ENCODE measurements around the gene FOXRED2.
A peak's percentile ranks its signal among the peaks of the same experiment; 100 is the strongest.
"Not testable (repeated sequence)": the region's sequence is repeated elsewhere in the genome, so short reads cannot be mapped to it uniquely, and the experiment has no call there.

Gene FOXRED2

DNA sequence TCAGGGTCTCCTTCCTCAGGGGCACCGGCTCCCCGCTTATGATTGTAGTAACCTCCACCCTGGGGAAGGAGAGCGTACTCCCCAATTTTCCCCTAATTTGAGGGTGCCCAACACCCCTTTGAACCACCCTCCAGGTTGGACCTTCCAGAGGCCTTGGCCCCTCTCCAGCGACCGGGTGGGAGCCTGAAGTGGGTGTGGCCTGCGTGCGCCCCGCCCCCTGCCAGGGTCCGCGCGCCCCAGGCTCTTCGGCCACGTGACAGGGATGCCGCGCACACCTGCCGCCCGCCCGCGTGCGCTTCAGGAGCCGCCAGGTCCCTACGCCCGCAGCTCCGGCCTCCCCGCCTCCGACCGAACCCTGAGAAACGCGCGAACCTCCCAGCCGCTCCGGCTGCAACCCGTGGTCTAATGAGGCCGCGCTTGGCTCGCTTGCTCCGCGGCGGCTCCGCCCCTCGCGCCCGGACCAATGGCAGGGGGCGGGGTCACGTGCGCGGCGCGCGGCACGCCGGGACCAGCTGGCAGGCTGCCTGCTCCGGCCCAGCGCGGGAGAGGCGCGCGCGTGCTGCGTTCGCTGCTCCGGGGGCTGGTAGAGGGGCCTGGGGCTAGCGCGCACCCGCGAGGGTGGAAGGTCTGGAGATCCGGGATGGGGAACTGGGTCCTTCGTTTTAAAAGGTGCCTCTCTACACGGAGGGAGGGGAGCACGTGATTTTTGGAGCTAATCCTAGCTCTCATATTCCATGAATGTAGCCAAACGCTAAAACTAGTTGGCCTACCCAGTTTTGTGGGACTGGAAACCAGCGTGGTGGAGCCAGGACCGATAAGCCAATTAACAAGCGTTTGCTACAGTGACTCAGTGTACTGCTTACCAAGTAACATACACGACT lies at the start of gene FOXRED2:
FOXRED2 (minus strand) TSS at position 404 of the 881 bp plus-strand sequence. CDS start 618 bp downstream, outside the sequence.
- peak; percentile 87 for DNase-seq

DNA sequence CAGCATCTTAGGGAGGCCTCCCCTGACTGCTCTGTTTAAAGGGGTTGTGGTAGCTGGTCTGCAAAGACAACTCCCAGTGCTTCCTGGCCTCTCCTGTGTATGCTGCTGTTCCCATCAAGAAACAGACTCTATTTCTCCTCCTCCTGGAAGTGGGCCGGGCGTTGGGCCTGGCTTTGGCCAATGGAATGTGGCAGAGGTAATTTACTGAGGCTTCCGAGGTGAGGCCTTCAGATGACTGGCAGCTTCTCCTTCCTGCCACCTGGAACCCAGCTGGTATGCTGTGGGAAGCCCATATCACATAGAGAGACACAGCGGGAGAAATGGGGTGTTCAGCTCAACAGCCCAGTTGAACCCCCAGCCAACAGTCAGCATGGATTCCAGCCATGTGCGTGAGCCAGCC lies 47.3 kb upstream of the FOXRED2 start:
- DNase-seq, result no peak

DNA sequence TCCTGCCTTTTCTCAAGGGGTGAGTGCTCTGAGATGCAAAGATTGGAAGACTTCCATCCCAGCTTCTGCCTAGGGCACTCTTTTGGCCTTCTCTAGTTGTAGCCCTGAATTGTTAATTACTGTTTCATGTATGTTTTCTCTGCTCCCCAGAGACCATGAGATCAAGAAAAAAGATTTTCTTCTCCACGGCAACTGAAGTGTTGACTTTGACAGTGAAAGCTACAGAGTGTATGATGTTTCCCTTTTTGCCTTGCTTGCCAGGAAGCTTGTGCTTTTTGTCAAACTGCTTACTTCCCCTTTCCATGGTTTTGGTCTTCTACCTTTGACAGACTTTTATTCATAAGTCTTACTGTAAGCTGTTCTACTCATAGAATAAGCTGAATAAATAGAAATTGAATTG lies 45.4 kb upstream of the FOXRED2 start:
- DNase-seq, result no peak

DNA sequence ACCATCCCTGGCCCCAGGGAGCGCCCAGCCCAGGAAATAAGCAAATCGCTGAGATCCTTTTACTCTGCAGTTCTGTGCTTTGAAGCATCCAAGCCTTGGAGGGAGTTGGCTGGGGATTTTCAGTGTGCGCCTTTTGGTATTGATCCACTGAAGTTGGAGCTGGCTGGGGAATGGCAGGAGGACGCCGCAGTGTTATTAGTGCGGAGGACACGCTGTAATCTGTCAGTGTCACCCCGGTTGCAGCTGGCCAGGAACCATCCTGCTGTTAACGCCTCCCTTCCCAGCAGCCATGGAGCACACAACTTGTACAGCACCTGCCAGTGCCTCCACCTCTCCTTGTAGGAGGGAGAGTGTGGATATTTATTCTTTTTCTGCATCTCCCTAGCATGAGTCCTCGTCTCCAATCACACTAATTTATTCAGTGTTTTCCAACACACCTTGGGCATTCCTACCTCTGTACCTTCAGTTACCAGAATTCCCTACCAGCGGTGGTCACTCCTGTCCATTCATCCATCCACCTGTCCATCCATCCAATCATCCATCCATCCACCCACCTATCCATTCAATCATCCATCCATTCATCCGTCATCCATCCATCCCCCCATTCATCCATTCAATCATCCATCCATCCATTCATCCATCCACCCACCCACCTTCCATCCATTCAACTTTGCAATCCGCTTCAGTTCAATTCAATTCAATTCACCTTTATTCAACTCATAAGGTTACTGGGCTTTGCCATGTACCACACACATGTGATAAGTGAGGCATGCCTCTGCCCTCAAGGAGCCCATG lies 44.1 kb upstream of the FOXRED2 start:
- no peak for DNase-seq

DNA sequence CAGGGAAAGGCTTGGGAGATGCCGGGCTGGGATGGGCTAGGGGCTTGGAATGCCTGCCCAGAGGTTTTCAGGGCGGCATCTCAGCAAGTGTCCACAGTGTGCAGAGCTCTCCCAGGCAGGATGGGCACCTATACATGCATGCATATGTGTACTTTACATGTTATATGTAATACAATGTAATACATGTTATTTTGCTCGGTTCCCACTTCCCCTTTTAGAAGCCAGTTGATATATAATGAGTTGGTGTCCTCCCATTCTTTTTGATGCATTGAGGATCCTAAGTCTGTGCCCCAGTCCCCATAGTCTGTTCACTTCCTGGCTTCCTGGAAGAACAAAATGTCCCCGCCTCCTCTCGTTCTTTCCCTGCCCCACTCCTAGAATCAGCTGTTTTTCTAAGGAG lies 42.2 kb upstream of the FOXRED2 start:
- no peak for DNase-seq

DNA sequence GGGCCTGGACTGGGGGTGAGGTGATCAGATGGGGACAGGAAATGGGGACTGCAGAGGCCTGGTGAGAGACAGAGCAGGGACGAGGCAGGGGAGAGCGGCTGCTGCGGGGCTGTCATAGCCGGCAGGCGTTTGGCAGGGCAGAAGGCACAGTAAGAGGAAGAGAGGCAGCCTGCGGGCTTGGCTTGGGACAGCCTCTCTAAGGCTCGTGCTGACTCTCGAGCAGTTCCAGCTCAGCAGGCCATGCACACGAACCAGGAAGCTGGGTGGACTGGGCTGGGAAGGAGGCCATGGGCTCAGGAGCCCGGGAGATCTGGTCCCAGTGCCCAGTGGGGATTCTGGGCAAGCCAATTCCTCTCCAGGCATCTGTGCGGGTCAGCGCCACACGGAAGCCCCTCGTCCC lies 41.8 kb upstream of the FOXRED2 start:
- no peak for DNase-seq

DNA sequence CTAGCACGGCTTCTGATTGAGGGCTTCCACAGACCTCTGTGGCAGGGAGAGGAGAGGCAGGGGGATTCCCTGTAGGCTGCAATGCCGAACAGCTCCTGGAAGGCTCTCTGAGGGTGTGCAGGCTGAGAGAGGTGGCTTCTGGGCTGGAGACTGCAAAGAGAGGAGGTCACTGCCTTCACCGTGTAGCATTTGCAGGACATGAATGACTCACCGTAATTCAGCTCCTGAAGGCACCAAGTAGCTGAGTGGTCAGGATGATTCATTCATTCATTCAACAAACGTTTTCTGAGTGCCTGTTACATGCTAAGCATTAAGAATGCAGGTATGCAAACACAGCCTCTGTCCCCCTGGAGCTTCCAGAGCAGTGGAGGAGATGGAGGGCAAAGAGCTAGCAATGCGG lies 40.1 kb upstream of the FOXRED2 start:
- DNase-seq, result peak; percentile 9

DNA sequence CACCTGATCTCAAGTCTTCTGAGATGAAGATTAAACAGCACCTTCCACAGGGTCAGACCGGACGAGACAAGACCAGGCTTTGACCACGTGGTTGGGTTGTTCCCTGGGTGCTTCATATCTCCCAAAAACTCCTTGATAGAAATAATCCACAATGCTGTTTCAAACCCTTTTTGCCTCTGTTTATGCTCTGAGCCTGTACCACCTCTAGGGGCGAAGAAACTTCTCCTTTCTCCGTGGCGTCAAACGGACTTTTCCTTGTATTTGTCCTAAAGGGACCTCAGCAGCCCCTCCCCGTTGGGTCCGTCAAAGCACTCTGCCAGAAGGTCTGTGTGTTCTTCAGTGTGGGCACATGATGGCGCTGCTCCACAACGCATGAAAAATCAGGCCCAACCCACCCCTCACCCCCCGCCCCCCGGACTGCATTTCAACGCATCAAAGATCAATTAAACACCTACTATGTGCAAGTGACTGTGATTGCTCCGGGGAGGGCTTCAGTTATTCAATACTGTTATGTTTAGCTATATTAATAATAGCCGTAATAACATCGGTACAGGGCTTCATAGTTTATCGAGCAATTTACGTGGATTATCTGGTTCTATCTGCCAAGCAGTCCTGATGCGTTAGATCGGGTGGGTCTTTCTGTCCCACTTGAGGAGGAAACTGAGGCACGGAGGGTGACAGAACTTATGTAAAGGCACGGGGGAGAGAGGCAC lies 39.4 kb upstream of the FOXRED2 start:
- peak; percentile 50 for DNase-seq

DNA sequence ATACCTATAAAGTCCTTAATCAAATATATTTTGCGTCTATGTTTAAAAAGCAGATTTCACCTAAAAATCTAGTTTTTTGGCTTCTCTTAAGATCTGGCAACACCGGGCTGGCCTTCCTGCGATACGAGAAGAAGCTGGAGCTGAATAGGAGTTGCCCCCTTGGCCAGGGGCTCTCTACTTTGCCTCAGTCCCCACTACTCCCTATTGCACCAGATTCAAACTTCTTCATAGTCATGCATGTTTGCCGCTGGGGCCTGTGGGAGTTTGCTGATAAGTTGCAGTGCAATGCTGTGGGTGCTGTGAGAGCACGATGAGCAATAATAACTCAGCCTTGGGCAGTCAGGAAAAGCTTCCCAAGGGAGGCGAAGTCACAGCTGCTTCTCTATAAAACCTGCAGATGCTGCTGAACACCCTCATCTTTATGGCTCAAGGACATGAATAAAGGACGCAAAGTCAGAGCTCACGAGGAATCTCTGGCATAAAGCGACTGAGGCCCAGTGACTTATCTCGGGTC lies 37.3 kb upstream of the FOXRED2 start:
- no peak for DNase-seq

DNA sequence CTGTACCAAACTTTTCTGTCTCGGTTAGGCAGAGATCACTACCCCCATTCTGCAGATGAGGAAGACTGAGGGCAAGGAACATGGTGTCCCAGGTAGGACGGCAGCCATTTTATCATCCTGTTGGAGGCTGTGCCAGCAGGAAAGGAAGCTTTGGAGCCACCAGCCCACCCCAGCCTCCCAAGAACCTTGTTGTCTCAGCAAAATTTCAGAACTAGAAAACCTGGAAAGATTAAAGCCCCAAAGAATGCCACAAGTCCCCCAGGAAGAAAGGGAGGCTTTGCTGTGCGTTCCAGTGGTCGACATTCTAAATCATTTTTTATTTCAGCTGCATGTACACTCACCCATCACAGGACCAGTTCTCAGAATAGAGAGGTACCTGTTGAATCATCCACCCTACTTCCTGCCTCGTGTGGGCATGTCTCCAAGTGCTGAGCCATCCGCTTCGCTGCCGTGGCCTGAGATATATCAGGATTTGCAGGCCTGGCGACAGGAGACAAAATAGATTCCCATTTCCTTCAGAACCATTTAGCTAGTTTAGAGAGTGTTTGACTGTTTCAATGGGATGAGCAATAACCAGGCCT lies 35.1 kb upstream of the FOXRED2 start:
- DNase-seq, result peak; percentile 73

DNA sequence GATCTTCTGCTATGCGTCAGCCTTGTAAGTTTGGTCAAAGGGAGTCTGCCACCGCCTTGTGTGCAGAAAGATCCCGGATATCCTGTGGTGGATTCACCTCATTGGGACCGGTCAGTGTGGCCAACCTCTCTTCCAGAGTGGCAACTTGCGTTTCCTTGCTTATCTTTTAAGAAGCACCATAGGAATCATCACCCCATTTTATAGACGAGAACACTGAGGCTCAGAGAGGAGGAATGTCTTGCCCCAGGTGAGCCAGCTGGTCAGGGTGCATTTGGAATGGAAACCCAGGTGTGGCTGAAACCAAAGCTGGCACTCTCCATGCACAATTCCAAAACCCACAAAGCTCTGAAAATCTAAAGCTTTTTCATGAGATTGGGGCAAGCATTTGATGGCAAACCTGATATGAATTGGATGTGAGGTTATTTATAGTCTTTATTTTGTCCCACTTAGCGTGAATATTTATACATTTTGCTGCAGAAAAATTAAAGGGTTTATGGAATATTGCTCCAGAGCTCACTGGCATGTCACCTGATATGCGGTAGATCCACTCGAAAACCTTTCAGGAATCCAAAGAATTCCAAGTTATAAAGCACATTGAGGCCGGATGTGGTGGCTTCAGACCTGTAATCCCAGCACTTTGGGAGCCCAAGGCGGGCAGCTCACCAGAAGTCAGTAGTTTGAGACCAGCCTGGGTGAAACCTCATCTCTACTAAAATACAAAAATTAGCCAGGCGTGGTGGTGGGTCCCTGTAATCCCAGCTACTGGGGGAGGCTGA lies 34.2 kb upstream of the FOXRED2 start:
- no peak for DNase-seq

DNA sequence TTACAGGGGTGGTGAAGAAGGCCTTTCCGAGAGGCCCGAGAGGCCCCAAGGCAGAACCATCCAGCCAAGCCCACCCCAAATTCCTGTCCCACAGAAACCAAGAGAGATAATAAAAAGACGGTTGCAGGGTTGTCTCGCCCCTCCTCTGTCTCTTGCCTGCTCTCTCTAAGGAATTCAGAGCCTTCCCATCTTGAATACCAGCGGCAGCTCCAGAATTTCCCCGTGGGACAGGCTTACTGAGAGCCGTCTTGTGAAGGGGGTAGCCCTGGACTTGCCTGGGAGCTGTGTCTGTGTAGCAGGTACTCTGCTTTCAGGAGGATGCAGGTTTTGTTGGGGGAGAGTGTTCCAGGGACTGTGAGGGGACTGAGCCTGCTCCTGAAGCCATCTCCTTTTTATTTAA lies 31.7 kb upstream of the FOXRED2 start:
- DNase-seq, result no peak

DNA sequence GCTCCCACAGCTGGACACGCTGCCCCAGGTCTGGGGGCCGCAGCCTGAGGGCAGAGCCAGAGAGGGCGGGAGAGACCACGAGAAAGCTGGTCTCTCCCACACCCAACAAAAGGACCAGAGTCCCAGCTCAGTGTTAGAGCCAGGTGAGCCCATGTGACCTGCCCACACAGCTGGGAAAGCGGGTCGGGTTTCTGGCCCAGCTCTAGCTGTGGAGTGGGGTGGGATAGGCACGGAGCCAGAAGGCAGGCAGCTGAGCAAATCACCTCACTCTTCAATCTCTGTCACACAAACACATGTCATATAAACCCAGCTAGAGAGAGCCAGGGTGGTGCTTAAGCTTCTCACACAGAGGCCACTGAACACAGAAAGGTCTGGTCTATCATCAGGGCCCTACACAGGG lies 29.9 kb upstream of the FOXRED2 start:
- no peak for DNase-seq

DNA sequence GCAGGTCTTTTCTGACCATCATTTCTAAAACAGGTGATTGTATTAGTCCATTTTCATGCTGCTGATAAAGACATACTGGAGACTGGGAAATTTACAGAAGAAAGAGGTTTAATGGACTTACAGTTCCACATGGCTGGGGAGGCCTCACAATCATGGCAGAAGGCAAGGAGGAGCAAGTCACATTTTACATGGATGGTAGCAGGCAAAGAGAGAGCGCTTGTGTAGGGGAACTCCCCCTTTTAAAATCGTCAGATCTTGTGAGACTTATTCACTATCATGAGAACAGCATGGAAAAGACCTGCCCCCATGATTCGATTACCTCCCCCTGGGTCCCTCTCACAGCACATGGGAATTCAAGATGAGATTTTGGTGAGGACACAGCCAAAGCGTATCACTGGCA lies 26.5 kb upstream of the FOXRED2 start:
- DNase-seq, result not testable (repeated sequence)

DNA sequence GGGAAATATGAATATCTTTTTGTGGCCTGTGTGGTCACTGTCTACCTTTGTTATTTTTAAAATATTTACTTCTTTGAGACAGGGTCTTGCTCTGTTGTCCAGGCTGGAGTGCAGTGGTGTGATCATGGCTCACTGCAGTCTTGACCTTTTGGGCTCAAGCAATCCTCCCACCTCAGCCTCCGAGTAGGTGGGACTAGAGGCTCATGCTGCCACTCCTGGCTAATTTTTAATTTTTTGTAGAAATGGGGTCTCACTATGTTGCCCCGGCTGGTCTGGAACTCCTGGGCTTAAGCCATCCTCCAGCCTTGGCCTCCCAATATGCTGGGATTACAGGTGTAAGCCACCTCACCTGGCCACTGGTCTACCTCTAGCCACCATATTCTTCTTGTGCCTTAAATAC lies 25.6 kb upstream of the FOXRED2 start:
- no peak for DNase-seq

DNA sequence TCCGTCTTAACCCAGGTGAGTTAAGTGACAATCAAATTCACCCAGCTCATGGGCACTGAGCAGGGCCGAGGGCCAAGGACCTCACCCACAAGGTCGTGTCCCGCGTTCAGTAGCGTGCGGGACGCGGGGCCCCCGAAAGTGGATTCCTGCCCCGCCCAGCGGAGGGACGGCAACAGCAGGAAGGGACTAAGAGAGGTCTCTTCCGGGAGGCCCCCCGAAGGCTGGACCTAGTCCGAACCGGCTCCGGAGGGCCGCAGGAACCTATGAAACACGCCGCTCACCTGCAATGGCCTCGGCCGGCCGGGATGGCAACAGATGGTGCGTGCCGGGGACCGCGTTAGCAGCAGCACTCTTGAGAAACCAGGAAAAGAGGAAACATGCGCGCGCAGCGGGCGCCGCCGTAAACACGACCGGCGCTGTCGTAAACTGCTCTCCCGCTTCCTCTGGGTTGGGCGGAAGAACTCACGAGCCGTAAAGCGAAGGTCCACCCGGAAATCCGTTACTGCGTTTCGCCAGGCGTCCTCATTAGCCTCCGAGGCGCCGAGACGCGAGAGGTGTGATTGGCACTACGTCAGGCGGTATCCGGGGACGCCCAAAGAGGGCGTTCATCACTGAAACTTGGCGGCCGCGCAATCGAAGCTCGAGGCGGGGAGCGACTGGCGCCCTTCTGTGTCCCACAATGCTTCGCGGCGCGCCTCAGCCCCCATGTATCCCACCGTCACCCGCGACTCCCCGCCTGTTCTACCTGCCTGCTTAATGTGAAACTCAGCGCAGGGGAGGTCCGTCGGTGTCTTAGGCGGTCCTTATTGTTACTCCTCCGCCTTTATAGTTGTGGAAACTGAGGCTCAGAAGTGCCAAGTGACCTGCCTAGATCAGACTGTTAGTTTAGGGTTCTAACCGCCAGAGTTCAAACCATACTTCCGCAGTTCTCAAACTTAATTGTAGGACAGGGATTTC lies 22.2 kb upstream of the FOXRED2 start, which contains the start of gene EIF3D:
EIF3D (minus strand) TSS at position 372 of the 957 bp plus-strand sequence. CDS start 3,045 bp downstream, outside the sequence.
- DNase-seq, result peak; percentile 99

DNA sequence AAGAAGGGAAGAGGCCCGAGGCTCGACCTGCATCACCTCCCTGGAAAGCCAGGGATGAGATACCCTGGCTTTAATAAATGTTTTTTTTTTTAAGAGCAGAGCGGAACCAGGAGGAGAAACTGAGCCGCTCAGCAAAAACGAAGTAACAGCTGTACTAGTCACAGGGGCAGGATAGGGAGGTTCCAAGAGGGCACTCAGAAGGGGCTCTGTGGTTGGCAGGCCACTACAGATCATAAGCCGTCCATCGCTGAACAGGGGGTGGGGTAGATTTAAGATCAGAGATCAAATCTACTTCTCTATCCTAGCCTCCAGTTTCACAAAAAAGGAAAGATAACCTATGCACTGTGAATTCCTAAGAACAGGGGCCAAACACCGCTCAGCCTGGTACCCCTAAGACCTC lies 21.5 kb upstream of the FOXRED2 start:
- DNase-seq, result no peak

DNA sequence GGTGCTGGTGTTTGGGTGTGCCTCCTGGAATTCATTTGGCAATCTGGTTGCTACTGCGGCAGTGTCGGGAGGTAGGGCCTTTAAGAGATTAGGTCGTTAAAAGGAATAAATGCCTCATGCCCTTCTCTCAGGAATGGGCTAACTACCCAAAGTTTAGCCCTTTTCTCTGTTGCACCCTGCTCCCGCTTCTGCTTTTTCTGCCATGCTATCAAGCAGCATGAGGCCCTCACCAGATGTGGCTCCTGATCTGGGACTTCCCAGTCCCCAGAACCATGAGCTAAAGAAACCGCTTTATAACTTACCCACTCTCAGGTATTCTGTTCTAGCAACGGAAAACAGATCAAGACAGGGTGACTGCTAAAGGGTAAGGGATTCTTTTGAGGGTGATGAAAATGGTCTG lies 15.8 kb upstream of the FOXRED2 start:
- no peak for DNase-seq

DNA sequence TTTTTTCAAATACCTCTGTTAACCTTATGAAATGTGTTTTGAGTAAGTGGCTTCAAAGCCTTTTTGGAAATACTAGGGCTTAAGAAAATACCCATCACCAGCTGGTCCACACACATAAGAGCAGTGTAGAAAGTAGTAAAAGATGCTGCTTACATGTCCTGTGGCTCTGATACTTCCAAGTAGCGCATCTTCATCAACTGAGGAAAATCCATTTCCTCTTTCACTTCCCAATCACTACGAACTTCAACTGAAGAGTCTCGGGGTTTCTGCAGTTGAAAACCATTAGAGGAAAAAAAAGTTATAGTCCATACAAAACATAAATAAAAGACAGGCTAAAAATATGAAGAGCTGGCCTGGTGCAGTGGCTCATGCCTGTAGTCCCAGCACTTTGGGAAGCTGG lies 13.6 kb upstream of the FOXRED2 start:
- no peak for DNase-seq

DNA sequence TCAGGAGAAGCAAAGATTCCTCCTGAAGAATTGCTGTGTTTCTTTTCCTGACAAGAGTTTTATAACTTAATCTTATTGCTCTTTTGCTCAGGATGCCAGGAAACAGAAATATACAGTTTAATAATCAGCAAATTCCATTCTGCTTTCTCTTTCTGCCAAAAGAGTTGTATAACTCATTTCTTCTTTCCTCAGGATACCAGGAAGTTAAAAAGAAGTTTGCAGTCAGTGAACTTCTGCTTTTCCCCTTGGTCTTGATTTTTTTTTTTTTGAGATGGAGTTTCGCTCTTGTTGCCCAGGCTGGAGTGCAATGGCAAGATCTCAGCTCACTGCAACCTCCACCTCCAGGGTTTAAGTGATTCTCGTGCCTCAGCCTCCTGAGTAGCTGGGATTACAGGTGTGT lies 13.1 kb upstream of the FOXRED2 start:
- DNase-seq, result not testable (repeated sequence)

DNA sequence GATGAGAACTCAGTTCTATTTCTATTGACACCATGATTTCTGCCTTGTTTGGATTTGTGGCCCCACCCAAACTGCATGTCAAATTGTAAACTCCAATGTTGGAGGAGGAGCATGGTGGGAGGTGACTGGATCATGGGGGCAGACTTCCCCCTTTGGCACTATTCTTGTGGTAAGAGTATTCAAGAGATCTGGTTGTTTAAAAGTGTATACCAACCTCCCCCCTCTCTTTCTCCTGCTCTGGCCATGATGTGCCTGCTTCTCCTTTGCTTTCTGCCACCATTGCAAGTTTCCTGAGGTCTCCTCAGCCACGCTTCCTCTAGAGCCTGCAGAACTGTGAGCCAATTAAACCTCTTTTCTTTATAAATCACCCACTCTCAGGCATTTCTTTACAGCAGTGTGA lies 7.9 kb upstream of the FOXRED2 start:
- DNase-seq, result no peak
